Vagina (tissue), 2 donors: ENCODE data around the gene ZNF439. TPM values are rescaled to one million over a fixed set of nuclear protein-coding genes. Genes with fewer than 3 reads are reported as not detected.
"Not testable (repeated sequence)": the region's sequence is repeated elsewhere in the genome, so short reads cannot be mapped to it uniquely, and the experiment has no call there.

Source experiments
- DNase-seq, 2 donors: peaks; one replicate each; pipeline ENCODE4 v3.0.0-alpha.2; 2017; ENCODE audit errors: extremely low spot score in 2 of 2
- H3K27ac ChIP-seq: fragments of 200-600 bp; sonication (generic); one replicate; pipeline ENCODE4 v1.5.1; 2019
- H3K27me3 ChIP-seq: fragments of 200-600 bp; sonication (generic); one replicate; pipeline ENCODE4 v1.5.1; 2019
- H3K36me3 ChIP-seq, 2 donors: fragments of 200-600 bp; sonication (generic); one replicate each; pipeline ENCODE4 v1.5.1; 2017 to 2019
- H3K4me1 ChIP-seq: fragments of 200-600 bp; sonication (generic); one replicate; pipeline ENCODE4 v1.5.1; 2019
- H3K4me3 ChIP-seq, 2 donors: fragments of 200-600 bp; sonication (generic); 1 replicate in 1 of 2; 2 replicates in 1 of 2; pipeline ENCODE4 v1.5.1; 2016 to 2019
- H3K9me3 ChIP-seq: fragments of 200-600 bp; sonication (generic); one replicate; pipeline ENCODE4 v1.5.1; 2019
- POLR2A ChIP-seq, 2 donors: fragments of 450-650 bp; IDR thresholded peaks; one replicate each; pipeline ENCODE4 v1.6.1; 2017; ENCODE audit warnings: antibody characterized with exemption in 2 of 2, mild to moderate bottlenecking in 2 of 2, moderate library complexity in 2 of 2
- POLR2AphosphoS5 ChIP-seq, 2 donors: sonication (generic); formaldehyde crosslinking; IDR thresholded peaks; one replicate each; pipeline ENCODE4 v1.9.0; 2017; ENCODE audit warnings: antibody characterized with exemption in 2 of 2, mild to moderate bottlenecking in 2 of 2, low read depth in 1 of 2; ENCODE audit not compliant: insufficient read depth in 1 of 2
- intact Hi-C: fragments of 100-400 bp; cut with DNase I; formaldehyde crosslinking; loops from one replicate; pipeline ENCODE4 v1.15.1; 2023
- total RNA-seq: library from RNA; depleted of rRNA; stranded (reverse); fragments of >200 nt; gene quantifications from one replicate; pipeline ENCODE4 v1.2.3, GENCODE V29; 2016
- TF ChIP-seq, protein P1 (sequence below), 3 experiments: fragments of 450-650 bp in 2 of 3; fragments of 200-600 bp in 1 of 3; sonication (generic) in 1 of 3; IDR thresholded peaks; one replicate each; pipeline ENCODE4 v1.5.1; 2017 to 2019; ENCODE audit warnings: antibody characterized with exemption in 3 of 3, mild to moderate bottlenecking in 2 of 3, moderate library complexity in 2 of 3

The ZNF439 gene
- total RNA-seq, 1 donor from 2014 or later = 5.9 TPM

DNA sequence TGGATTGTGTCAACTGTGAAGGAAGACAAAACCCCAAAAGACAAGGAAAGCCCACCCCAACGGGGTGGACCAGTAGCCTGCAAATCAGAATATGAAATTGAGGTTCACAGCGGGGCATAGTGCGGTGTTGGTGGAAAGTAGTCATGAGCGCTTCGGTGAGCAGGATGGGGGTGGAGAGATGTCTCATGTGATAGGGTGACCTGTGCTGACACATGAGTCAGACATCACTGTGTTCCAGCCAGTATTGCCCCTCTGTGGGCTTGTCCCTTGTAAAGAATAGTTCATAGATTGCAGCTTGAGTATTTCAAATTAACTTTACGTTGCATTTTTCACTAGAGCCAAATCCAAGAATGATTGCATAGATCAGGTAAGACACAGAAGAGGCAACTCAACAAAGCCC is 46.3 kb downstream of the ZNF439 start:
- Histone ChIP-seq H3K4me3 (no peak overlapping the region), H3K27ac (no peak overlapping the region), H3K36me3 (no peaks in the 10 kb centered on the region), H3K4me1 (peaks cover 5% of the 10 kb centered on the region), H3K9me3 (peaks cover 1% of the 10 kb centered on the region), H3K27me3 (no peaks in the 10 kb centered on the region)
- intact Hi-C loops = no loop called here
- no peak for DNase-seq
- no peak for TF ChIP-seq POLR2A (IDR thresholded peaks at IDR 0.05)

DNA sequence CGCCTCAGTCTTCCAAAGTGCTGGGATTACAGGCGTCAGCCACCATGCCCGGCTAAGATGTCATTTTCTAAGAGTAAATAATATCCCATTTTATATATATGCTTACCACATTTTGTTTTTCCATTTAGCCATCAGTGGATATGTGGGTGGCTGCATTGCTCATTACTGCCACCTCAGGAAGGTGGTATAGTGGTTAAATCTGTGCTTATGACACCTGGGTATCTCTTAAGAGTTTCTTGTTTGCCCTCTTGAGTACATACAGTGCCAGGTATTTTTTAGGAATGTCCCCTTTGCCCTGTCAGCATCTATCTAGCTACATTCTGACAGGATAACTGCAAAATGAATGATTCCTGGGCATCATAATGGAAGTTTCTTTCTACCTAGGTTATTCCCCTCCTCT is 53.7 kb downstream of the ZNF439 start:
- Histone ChIP-seq H3K27me3 (no peaks in the 10 kb centered on the region), H3K9me3 (peaks cover 41% of the 10 kb centered on the region), H3K4me3 (no peak overlapping the region), H3K4me1 (no peaks in the 10 kb centered on the region), H3K27ac (no peak overlapping the region), H3K36me3 (peaks cover 3 to 39% of the 10 kb centered on the region in 2 donors)
- intact Hi-C loops = no loop called here
- TF ChIP-seq POLR2A (IDR thresholded peaks at IDR 0.05) = no peak
- TF ChIP-seq, protein P1, sequence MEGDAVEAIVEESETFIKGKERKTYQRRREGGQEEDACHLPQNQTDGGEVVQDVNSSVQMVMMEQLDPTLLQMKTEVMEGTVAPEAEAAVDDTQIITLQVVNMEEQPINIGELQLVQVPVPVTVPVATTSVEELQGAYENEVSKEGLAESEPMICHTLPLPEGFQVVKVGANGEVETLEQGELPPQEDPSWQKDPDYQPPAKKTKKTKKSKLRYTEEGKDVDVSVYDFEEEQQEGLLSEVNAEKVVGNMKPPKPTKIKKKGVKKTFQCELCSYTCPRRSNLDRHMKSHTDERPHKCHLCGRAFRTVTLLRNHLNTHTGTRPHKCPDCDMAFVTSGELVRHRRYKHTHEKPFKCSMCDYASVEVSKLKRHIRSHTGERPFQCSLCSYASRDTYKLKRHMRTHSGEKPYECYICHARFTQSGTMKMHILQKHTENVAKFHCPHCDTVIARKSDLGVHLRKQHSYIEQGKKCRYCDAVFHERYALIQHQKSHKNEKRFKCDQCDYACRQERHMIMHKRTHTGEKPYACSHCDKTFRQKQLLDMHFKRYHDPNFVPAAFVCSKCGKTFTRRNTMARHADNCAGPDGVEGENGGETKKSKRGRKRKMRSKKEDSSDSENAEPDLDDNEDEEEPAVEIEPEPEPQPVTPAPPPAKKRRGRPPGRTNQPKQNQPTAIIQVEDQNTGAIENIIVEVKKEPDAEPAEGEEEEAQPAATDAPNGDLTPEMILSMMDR (IDR thresholded peaks at IDR 0.05) = no peak
- TF ChIP-seq POLR2AphosphoS5 (IDR thresholded peaks at IDR 0.05; ENCODE audit: insufficient read depth in 1 of 2, low read depth in 1 of 2) = no peak
- no peak for DNase-seq

DNA sequence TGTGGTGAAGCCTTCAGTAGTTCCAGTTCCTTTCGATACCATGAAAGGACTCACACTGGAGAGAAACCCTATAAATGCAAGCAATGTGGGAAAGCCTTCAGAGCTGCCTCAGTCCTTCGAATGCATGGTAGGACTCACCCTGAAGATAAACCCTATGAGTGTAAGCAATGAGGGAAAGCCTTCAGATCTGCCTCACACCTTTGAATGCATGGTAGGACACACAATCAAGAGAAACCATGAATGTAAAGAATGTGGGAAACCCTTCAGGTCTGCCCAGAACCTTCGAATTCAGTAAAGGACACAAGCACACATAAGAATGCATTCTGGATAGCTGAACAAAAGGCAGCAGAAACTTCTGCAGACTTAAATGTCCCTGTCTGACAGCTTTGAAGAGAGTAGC is 57.4 kb downstream of the ZNF439 start:
- no peak for DNase-seq
- Histone ChIP-seq H3K4me1 (no peaks in the 10 kb centered on the region), H3K36me3 (peaks cover 3 to 35% of the 10 kb centered on the region in 2 donors), H3K27me3 (no peaks in the 10 kb centered on the region), H3K9me3 (peaks cover 42% of the 10 kb centered on the region), H3K4me3 (no peak overlapping the region), H3K27ac (no peak overlapping the region)
- TF ChIP-seq, protein P1 (IDR thresholded peaks at IDR 0.05) = no peak
- intact Hi-C loops = no loop called here

DNA sequence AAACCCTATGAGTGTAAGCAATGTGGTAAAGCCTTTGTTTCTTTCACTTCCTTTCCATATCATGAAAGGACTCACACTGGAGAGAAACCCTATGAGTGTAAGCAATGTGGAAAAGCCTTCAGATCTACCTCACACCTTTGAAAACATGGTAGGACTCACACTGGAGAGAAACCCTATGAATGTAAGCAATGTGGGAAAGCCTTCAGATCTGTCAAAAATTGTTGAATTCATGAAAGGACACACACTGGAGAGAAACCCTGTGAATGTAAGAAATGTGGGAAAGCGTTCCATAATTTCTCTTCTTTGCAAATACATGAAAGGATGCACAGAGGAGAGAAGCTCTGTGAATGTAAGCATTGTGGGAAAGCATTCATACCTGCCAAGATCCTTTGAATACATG is 63.4 kb downstream of the ZNF439 start:
- H3K27ac ChIP-seq, intact Hi-C loops, H3K27me3 ChIP-seq, DNase-seq, H3K4me1 ChIP-seq, H3K4me3 ChIP-seq: not testable (repeated sequence)
- Histone ChIP-seq H3K9me3 (peaks cover 35% of the 10 kb centered on the region), H3K36me3 (peaks cover 0 to 12% of the 10 kb centered on the region in 2 donors)

DNA sequence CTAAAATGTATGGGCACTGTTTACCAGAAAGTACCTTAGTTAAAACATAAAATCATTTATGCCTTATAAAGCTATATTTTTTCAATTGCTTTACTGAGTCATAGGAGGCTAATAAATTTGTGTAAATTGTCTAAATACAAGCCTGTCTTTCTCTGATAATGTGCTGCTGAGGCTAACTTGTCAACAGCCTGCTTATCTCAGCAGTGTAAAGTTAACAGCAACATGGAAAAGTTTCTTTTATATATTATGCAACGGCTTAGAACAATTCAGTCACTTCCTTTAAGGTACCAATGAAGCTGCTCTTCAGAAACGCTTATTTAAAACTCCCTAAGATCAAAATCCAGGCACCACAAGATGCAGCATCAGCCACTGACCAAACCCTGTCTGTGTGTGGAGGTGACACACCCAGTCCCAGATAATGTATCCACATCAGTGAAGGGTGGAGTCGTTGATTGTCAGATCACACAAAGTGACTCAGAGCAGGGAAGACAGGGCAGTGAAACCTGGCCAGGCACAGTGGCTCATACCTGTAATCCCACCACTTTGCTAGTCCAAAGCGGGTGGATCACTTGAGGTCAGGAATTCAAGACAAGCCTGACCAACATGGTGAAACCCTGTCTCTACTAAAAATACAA is 66.0 kb downstream of the ZNF439 start:
- DNase-seq, intact Hi-C loops, H3K4me3 ChIP-seq, H3K27me3 ChIP-seq, H3K4me1 ChIP-seq, H3K27ac ChIP-seq: not testable (repeated sequence)
- Histone ChIP-seq H3K9me3 (peaks cover 33% of the 10 kb centered on the region), H3K36me3 (peaks cover 0 to 12% of the 10 kb centered on the region in 2 donors)

Other genes with a start within 250 kb of the ZNF439 start
- 14.2 TPM for gene ZNF823, start 109.8 kb upstream of the ZNF439 start, total RNA-seq
- gene ZNF441, start 81.7 kb upstream of the ZNF439 start, total RNA-seq = 7.1 TPM
- gene ZNF491, start 50.2 kb upstream of the ZNF439 start, total RNA-seq = 5.2 TPM
- gene ZNF440, start 34.5 kb upstream of the ZNF439 start, total RNA-seq = 21.4 TPM
- gene ZNF69, start 39.1 kb downstream of the ZNF439 start, total RNA-seq = 12.3 TPM
- 14.7 TPM for gene ZNF700, start 76.4 kb downstream of the ZNF439 start, total RNA-seq
- gene ZNF763, start 116.3 kb downstream of the ZNF439 start, total RNA-seq = 2.9 TPM
- 3.7 TPM for gene ZNF433, start 187.0 kb downstream of the ZNF439 start, total RNA-seq
- 0.49 TPM for gene ZNF878, start 204.2 kb downstream of the ZNF439 start, total RNA-seq
- 7.4 TPM for gene ZNF844, start 216.0 kb downstream of the ZNF439 start, total RNA-seq